HG03442 (cell line): ENCODE data around the gene PCGF2.
"Not testable (repeated sequence)": the region's sequence is repeated elsewhere in the genome, so short reads cannot be mapped to it uniquely, and the experiment has no call there.

Source experiments
- ATAC-seq: cut with Tn5 transposase; IDR thresholded peaks from one replicate; pipeline ENCODE4 v1.9.1; 2021; ENCODE audit warnings: mild to moderate bottlenecking, moderate library complexity; ENCODE audit not compliant: unreplicated experiment

PCGF2 gene

GRCh38 chr17:38738007-38738662 is 10.0 kb downstream of the PCGF2 start:
- ATAC-seq, result no peak

GRCh38 chr17:38735161-38735997 is 12.8 kb downstream of the PCGF2 start:
- no peak for ATAC-seq

GRCh38 chr17:38733982-38734973 is 13.9 kb downstream of the PCGF2 start:
- no peak for ATAC-seq

GRCh38 chr17:38733282-38733981 is 14.7 kb downstream of the PCGF2 start:
- no peak for ATAC-seq

DNA sequence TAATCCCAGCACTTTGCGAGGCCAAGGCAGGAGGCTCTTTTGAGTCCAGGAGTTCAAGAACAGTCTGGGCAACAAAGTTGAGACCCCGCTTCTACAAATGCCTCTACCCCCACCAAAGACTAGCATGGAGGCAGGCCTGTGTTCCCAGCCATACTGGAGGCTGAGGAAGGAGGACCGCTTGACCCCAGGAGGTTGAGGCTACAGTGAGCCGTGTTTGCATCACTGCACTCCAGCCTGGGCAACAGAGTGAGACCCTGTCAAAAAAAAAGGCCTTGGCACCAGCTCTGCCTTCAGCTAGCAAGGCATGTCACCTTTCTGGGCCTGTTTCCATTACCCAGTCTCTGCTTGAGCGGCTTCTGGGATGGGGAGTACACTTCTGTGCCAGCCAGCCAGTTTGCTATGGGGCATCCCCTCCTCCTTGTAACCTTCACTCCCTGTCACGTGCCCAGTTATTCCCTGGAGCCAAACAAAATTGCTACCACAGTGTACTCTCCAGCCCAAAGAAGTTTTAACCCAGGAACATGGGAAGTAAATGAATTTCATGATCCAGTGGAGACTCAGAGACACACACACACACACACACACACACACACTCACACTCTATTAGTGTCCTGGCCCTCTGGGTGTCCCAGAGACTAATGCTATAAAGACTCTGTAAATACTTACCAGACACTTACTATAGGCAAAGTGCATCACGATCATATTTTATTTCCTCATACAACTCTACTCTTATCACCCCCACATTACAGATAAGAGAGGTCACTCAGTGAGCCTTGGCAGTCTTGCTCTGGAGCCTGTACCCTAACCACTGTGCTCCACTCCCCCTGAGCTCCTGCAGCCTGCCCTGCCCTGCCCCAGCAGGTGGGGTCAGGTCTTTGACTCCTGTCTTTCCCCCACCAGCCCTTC is 15.5 kb downstream of the PCGF2 start:
- ATAC-seq, result no peak

DNA sequence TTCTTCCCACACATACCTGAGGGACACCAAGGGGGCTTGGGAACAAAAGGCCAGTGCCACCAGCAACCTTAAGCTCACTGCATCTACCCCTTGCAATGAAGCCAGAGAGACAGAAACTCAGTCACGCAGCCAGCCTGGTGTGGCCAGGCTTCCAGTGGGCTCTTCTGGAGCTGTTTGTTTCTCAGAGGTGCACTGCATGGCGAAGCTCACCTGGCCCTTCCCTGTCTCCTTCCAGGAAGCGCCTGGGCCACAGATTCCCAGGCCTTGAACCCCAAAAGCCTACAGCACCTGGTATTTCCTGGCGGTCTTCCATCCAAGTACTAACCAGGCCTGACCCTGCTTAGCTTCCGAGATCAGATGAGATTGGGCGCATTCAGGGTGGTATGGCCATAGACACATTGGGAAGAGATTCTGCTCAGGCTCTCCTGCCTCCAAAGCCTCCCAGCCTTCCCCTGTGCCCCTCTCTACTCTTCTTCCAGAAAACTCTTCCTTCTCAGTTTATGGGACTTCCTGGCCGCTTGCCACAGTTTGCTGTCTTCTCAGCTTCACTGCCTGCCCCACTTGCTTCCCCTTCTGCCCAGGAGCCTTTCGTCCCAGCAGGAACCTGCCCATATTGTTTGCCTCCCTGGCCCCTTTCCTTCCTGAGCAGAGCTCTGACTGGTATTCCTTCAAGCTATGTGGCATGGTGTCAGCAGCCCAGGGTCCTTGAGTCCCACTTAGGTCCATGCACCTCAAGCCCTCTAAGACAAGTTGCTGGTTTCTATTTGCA is 16.4 kb downstream of the PCGF2 start:
- ATAC-seq, result no peak

- no peak for ATAC-seq
These were observed 17.4 kb downstream of the PCGF2 start for GRCh38 chr17:38730526-38731379.

DNA sequence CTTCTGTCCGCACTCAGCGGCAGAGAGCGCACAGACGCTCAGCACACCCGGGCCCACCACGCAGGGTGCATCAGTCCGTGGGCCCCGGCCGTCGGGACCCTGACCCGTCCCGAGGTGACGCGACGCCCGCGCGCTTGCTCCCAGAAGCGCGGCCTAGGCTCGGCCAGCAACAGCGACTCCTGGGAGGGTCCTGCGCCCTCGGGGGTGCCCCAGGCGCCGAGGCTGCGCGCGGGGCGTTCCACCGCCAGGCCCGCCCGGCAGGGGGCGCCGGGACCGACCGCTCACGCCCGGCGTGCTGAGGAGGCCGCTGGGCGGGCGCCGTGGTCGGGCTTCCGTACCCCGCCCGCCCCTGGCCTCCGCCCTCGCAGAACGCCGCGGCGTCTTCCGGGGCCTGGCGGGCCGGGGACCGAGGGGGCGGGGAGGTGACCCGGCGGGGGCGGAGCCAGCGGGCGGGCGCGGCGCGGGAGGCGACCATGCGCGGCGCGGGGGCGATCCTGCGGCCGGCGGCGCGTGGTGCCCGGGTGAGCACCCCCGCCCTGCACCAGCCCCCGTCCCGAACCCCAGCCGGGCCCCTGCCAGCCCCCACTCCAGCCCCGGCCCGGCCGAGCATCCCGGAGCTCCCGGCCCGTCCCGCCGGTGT is 18.1 kb downstream of the PCGF2 start, which contains the start of gene CISD3:
TSS of gene CISD3 (plus strand) at position 456 of the 640 bp plus-strand sequence. CDS start at position 474, 18 bp downstream.
- peak; percentile 73 for ATAC-seq

- ATAC-seq, result no peak
These were observed 18.7 kb downstream of the PCGF2 start for GRCh38 chr17:38729368-38729885.

- no peak for ATAC-seq
These were observed 19.8 kb downstream of the PCGF2 start for GRCh38 chr17:38728290-38728831.

GRCh38 chr17:38727736-38728135 is 20.4 kb downstream of the PCGF2 start:
- ATAC-seq, result no peak

DNA sequence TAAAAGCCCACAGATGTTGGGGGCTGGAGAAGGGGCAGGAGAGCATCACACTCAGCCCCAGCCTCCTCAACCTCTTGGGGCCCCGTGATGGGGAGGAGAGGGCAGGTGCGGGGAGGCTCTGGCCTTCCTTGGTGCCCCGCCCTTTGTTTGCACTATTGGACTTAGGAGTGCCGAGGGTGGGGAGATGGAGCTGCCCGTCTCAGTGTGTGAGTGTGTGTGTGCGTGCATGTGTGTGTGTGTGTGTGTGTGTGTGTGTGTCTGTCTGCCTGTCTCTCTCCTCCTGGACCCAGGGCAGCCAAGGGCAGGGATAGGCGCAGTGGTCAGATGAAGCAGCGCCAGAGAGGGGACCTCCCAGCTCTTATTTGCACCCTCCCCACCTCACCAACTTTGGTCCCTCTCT is 22.0 kb downstream of the PCGF2 start:
- ATAC-seq, result not testable (repeated sequence)

DNA sequence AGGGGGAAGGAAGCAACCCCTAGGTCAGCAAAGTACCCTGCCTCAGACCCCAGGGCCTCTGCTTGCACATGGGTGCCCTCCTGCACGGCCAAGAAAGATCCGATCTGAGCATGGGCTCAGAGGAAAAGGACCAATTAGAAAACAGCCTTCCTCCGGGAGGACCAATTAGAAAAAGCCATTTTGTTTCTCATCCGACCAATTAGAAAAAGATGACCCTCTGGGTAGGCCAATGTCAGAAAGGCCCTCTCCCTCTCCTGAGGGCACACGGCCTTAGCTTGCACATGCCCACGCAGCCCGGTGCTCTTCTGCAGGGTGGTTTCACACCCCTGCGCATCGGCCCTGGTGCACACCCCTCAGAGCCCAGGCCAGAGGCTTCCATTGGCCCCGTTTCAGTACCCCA is 23.1 kb downstream of the PCGF2 start:
- no peak for ATAC-seq

DNA sequence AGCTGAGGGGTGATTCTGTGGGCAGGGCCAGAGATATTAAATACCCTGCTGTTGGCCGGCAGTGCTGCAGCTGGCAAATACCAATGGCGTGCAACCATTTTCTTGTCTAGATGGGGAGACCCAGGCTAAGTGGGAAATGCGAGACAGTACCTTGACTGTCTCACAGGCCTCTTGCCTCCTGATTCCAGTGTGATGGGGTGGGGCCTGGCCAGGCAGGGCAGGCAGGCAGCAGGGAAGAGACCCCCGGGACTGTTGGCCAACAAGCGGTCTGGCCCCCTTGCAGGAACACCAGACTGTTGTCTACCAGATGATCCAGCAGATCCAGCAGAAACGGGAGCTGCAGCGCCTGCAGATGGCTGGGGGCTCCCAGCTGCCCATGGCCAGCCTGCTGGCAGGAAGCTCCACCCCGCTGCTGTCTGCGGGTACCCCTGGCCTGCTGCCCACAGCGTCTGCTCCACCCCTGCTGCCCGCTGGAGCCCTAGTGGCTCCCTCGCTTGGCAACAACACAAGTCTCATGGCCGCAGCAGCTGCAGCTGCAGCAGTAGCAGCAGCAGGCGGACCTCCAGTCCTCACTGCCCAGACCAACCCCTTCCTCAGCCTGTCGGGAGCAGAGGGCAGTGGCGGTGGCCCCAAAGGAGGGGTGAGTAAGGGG is 23.7 kb downstream of the PCGF2 start:
- ATAC-seq, result no peak

DNA sequence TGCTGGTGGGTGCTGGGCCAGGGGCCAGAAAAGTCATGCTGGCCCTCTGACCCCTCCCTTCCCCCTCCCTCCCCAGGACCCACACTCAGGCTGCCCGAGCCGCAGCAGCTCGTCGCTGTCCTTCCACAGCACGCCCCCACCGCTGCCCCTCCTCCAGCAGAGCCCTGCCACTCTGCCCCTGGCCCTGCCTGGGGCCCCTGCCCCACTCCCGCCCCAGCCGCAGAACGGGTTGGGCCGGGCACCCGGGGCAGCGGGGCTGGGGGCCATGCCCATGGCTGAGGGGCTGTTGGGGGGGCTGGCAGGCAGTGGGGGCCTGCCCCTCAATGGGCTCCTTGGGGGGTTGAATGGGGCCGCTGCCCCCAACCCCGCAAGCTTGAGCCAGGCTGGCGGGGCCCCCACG is 26.3 kb downstream of the PCGF2 start:
- no peak for ATAC-seq

DNA sequence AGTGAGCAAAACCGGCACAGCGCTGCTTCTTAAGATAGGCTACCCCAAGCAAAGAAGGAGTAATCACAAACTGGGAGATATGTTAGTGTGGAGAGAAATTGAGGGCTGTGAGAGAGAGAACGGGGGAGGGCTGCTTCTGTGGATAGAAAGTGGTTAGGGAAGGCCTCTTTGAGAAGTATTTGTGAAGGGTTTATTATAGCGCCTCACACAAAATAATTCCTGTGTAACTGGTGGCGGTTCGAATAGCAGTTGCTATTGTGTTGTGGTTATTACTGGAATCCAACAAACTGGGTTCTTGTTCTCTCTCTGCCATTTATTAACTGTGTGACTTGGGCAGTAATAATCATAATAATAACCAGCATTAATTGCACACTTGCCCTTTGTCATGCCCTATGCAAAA is 27.2 kb downstream of the PCGF2 start:
- ATAC-seq, result no peak
